T-cell (primary cell): ENCODE measurements around the gene SNX13. TPM values are rescaled to one million over a fixed set of nuclear protein-coding genes. Genes with fewer than 3 reads are reported as not detected.
"Not testable (repeated sequence)": the region's sequence is repeated elsewhere in the genome, so short reads cannot be mapped to it uniquely, and the experiment has no call there.

Source experiments
- ATAC-seq, 4 experiments: fragments of 200-7000 bp in 3 of 4; fragments of 150-1000 bp in 1 of 4; cut with Tn5 transposase; replicated peaks in 1 of 4; 1 replicate in 3 of 4; 2 replicates in 1 of 4; pipeline ENCODE4 v1.10.0; 2021; ENCODE audit warnings: moderate library complexity in 3 of 4, mild to moderate bottlenecking in 2 of 4, moderate number of reproducible peaks in 1 of 4
- CTCF ChIA-PET, 2 donors: fragments of 300-600 bp; sonication (Branson Sonifier 250); formaldehyde crosslinking; loops; one replicate each; lab custom pipeline; 2022; ENCODE audit warnings: antibody characterized with exemption in 2 of 2; lab: Charles Lee
- POLR2A ChIA-PET, 2 donors: fragments of 300-600 bp; sonication (Branson Sonifier 250); formaldehyde crosslinking; loops; one replicate each; lab custom pipeline; 2022; ENCODE audit warnings: antibody characterized with exemption in 2 of 2; lab: Charles Lee
- DNase-seq, 35 experiments: peaks; one replicate each; pipeline versions ENCODE4 v3.0.0 to v3.0.0-alpha.2; 2013 to 2023
- H3K27ac ChIP-seq: one replicate; pipeline ENCODE4 v1.5.1; 2013; ENCODE audit warnings: low read length
- H3K27me3 ChIP-seq, 2 experiments: replicated peaks in 1 of 2; 1 replicate in 1 of 2; 2 replicates in 1 of 2; pipeline versions ENCODE4 v1.6.1 to v1.7.0; 2013; ENCODE audit warnings: low read length in 1 of 2, mixed read lengths in 1 of 2; ENCODE audit not compliant: control insufficient read depth in 2 of 2, insufficient read depth in 2 of 2; ENCODE audit errors: extremely low read depth in 1 of 2
- H3K36me3 ChIP-seq, 2 donors: 1 replicate in 1 of 2; 2 replicates in 1 of 2; pipeline versions ENCODE4 v1.6.1 to v1.7.0; 2013; ENCODE audit warnings: low read length in 1 of 2; ENCODE audit not compliant: control insufficient read depth in 2 of 2, insufficient read depth in 1 of 2; ENCODE audit errors: extremely low read depth in 1 of 2
- H3K4me1 ChIP-seq, 2 experiments: 1 replicate in 1 of 2; 2 replicates in 1 of 2; pipeline versions ENCODE4 v1.6.1 to v1.7.0; 2013; ENCODE audit warnings: low read length in 2 of 2, mixed read lengths in 1 of 2; ENCODE audit not compliant: insufficient read depth in 2 of 2, control insufficient read depth in 1 of 2; ENCODE audit errors: extremely low read depth in 1 of 2
- H3K4me3 ChIP-seq, 2 donors: 1 replicate in 1 of 2; 2 replicates in 1 of 2; pipeline versions ENCODE4 v1.5.1 to v1.7.0; 2013; ENCODE audit warnings: mild to moderate bottlenecking in 2 of 2, low read length in 1 of 2, moderate library complexity in 1 of 2; ENCODE audit not compliant: control insufficient read depth in 1 of 2; ENCODE audit errors: extremely low read depth in 1 of 2
- H3K9me3 ChIP-seq: 2 replicates; pipeline ENCODE4 v1.7.0; 2013
- H3K27ac Mint-ChIP-seq, 2 donors: one replicate each; pipeline ENCODE4 v1.8.0; 2020 to 2021; ENCODE audit warnings: mild to moderate bottlenecking in 2 of 2, mixed read lengths in 2 of 2
- H3K27me3 Mint-ChIP-seq, 2 donors: one replicate each; pipeline ENCODE4 v1.8.0; 2021 to 2022; ENCODE audit warnings: mixed read lengths in 2 of 2
- H3K36me3 Mint-ChIP-seq: one replicate; pipeline ENCODE4 v1.8.0; 2021; ENCODE audit warnings: mixed read lengths
- H3K4me1 Mint-ChIP-seq, 3 donors: one replicate each; pipeline ENCODE4 v1.8.0; 2020 to 2022; ENCODE audit warnings: mixed read lengths in 3 of 3, mild to moderate bottlenecking in 1 of 3
- H3K4me3 Mint-ChIP-seq, 3 donors: one replicate each; pipeline ENCODE4 v1.8.0; 2020 to 2022; ENCODE audit warnings: mild to moderate bottlenecking in 3 of 3, mixed read lengths in 3 of 3, moderate library complexity in 3 of 3
- H3K9me3 Mint-ChIP-seq, 3 donors: one replicate each; pipeline ENCODE4 v1.8.0; 2020 to 2022; ENCODE audit warnings: mixed read lengths in 3 of 3
- WGBS: methylation state at CpG from one replicate; pipeline ENCODE4 v1.1.5; 2013; ENCODE audit warnings: missing lambda C conversion rate; ENCODE audit not compliant: insufficient coverage; 5-methylcytosine and 5-hydroxymethylcytosine counted together
- total RNA-seq, 35 experiments: library from RNA in 6 of 35; stranded (reverse) in 6 of 35; fragments of 120-200 nt in 1 of 35; gene quantifications; one replicate each; pipeline versions ENCODE4 v1.2.1 to v1.2.4 and lab custom pipeline; 2013 to 2026

Gene SNX13
- total RNA-seq, 5 donors from 2014 or later (not counting 1 experiment from before 2014, with no cell fraction given) = 29.4 to 34.1 (median 33.1) TPM

- Histone ChIP-seq H3K4me1 (no peaks in the 10 kb centered on the region), H3K36me3 (peaks cover 0 to 28% of the 10 kb centered on the region in 2 donors), H3K27ac (no peak overlapping the region), H3K4me3 (no peak overlapping the region), H3K27me3 (no peaks in the 10 kb centered on the region), H3K9me3 (no peaks in the 10 kb centered on the region)
- CTCF ChIA-PET = interaction anchor here in 1 of 2 donors (1.0 kb wide), 1 partner anchor 9 kb away, joined by 5 read pairs; no protein-coding TSS in a partner anchor
- Mint-ChIP-seq H3K27me3 (no peaks in the 10 kb centered on the region), H3K4me3 (no peak overlapping the region), H3K9me3 (peaks cover 0 to 17% (median 9%) of the 10 kb centered on the region in 3 donors), H3K36me3 (peaks cover 74% of the 10 kb centered on the region), H3K27ac (no peak overlapping the region), H3K4me1 (peaks cover 10 to 18% (median 16%) of the 10 kb centered on the region in 3 donors)
- no peak for DNase-seq
- POLR2A ChIA-PET = no interaction called here
- no CpG with 5 or more reads among the region's 1 CpG for WGBS
- ATAC-seq = no peak
Observed at GRCh38 chr7:17814058-17814457, 126.2 kb downstream of the SNX13 start.

GRCh38 chr7:17809215-17809614 is 131.1 kb downstream of the SNX13 start:
- CTCF ChIA-PET, POLR2A ChIA-PET: not testable (repeated sequence)

GRCh38 chr7:17807242-17807641 is 133.1 kb downstream of the SNX13 start:
- Mint-ChIP-seq H3K36me3 (peaks cover 78% of the 10 kb centered on the region), H3K4me3 (no peak overlapping the region), H3K27me3 (no peaks in the 10 kb centered on the region), H3K4me1 (peaks cover 17 to 28% (median 28%) of the 10 kb centered on the region in 3 donors), H3K27ac (no peak overlapping the region), H3K9me3 (peaks cover 0 to 11% (median 5%) of the 10 kb centered on the region in 3 donors)
- DNase-seq (no peak), ATAC-seq (no peak)
- ChIA-PET CTCF (no interaction called here), POLR2A (no interaction called here)
- peaks cover 0 to 7% of the 10 kb centered on the region in 2 experiments for H3K4me1 ChIP-seq
- no peaks in the 10 kb centered on the region for H3K27me3 ChIP-seq
- H3K9me3 ChIP-seq = no peaks in the 10 kb centered on the region
- no peak overlapping the region for H3K27ac ChIP-seq
- peaks cover 0 to 16% of the 10 kb centered on the region in 2 donors for H3K36me3 ChIP-seq
- H3K4me3 ChIP-seq = no peak overlapping the region
- 91% methylated on average over 5 of the region's 9 CpGs for WGBS

More at GRCh38 chr7:17809215-17809614, 131.1 kb downstream of the SNX13 start:
- H3K9me3 ChIP-seq, H3K27me3 ChIP-seq, H3K27ac Mint-ChIP-seq, H3K27me3 Mint-ChIP-seq, H3K4me1 ChIP-seq, ATAC-seq, H3K27ac ChIP-seq, H3K4me3 ChIP-seq, H3K4me3 Mint-ChIP-seq, DNase-seq: not testable (repeated sequence)
- peaks cover 76% of the 10 kb centered on the region for H3K36me3 Mint-ChIP-seq
- H3K4me1 Mint-ChIP-seq = peaks cover 17 to 28% (median 28%) of the 10 kb centered on the region in 3 donors
- peaks cover 0 to 17% (median 9%) of the 10 kb centered on the region in 3 donors for H3K9me3 Mint-ChIP-seq
- H3K36me3 ChIP-seq = peaks cover 0 to 21% of the 10 kb centered on the region in 2 donors

GRCh38 chr7:17806631-17807030 is 133.7 kb downstream of the SNX13 start:
- Mint-ChIP-seq H3K4me1 (peaks cover 17 to 28% (median 28%) of the 10 kb centered on the region in 3 donors), H3K9me3 (peaks cover 0 to 5% (median 0%) of the 10 kb centered on the region in 3 donors), H3K27me3 (no peaks in the 10 kb centered on the region), H3K27ac (no peak overlapping the region), H3K36me3 (peaks cover 75% of the 10 kb centered on the region), H3K4me3 (no peak overlapping the region)
- H3K36me3 ChIP-seq = peaks cover 0 to 16% of the 10 kb centered on the region in 2 donors
- CTCF ChIA-PET = no interaction called here
- H3K27me3 ChIP-seq = no peaks in the 10 kb centered on the region
- H3K4me1 ChIP-seq = peaks cover 0 to 7% of the 10 kb centered on the region in 2 experiments
- 92% methylated on average over 5 of the region's 14 CpGs for WGBS
- no peaks in the 10 kb centered on the region for H3K9me3 ChIP-seq
- no peak overlapping the region for H3K27ac ChIP-seq
- ATAC-seq (no peak), DNase-seq (no peak)
- H3K4me3 ChIP-seq = no peak overlapping the region
- POLR2A ChIA-PET = no interaction called here

- Histone ChIP-seq H3K9me3 (no peaks in the 10 kb centered on the region), H3K36me3 (peaks cover 0 to 36% of the 10 kb centered on the region in 2 donors), H3K4me3 (no peak overlapping the region), H3K27ac (no peak overlapping the region), H3K4me1 (no peaks in the 10 kb centered on the region), H3K27me3 (no peaks in the 10 kb centered on the region)
- H3K27me3 Mint-ChIP-seq = no peaks in the 10 kb centered on the region
- no peak overlapping the region for H3K27ac Mint-ChIP-seq
- H3K9me3 Mint-ChIP-seq = no peaks in the 10 kb centered on the region
- H3K4me1 Mint-ChIP-seq = no peaks in the 10 kb centered on the region
- H3K36me3 Mint-ChIP-seq = peaks cover 67% of the 10 kb centered on the region
- no peak overlapping the region for H3K4me3 Mint-ChIP-seq
- CTCF ChIA-PET = no interaction called here
- POLR2A ChIA-PET = no interaction called here
- ATAC-seq = no peak
- DNase-seq = no peak
- no CpG with 5 or more reads among the region's 2 CpGs for WGBS
Observed at GRCh38 chr7:17802056-17802455, 138.2 kb downstream of the SNX13 start.

- no peaks in the 10 kb centered on the region for H3K9me3 Mint-ChIP-seq
Observed at GRCh38 chr7:17792075-17792936, 148.0 kb downstream of the SNX13 start.

More at GRCh38 chr7:17792075-17792936, 148.0 kb downstream of the SNX13 start:
- H3K4me3 Mint-ChIP-seq = no peak overlapping the region
- Histone ChIP-seq H3K27me3 (no peaks in the 10 kb centered on the region), H3K9me3 (no peaks in the 10 kb centered on the region), H3K27ac (no peak overlapping the region), H3K4me1 (no peaks in the 10 kb centered on the region), H3K4me3 (no peak overlapping the region), H3K36me3 (peaks cover 0 to 20% of the 10 kb centered on the region in 2 donors)
- ATAC-seq (no peak), DNase-seq (no peak)
- POLR2A ChIA-PET = no interaction called here
- WGBS = no CpG with 5 or more reads among the region's 1 CpG
- H3K27me3 Mint-ChIP-seq = no peaks in the 10 kb centered on the region
- no peaks in the 10 kb centered on the region for H3K4me1 Mint-ChIP-seq
- peaks cover 36% of the 10 kb centered on the region for H3K36me3 Mint-ChIP-seq
- CTCF ChIA-PET = interaction anchor here (0.6 to 1.3 kb wide), 5 partner anchors 10 to 811 kb away, joined by 3 to 5 read pairs (median 3); no protein-coding TSS in a partner anchor
- no peak overlapping the region for H3K27ac Mint-ChIP-seq
